Lung (tissue), 12 donors: ENCODE results near the gene RPL27A. TPM values are rescaled to one million over a fixed set of nuclear protein-coding genes. Genes with fewer than 3 reads are reported as not detected.

Experiments
- ATAC-seq: fragments of 200-7000 bp; cut with Tn5 transposase; one replicate; pipeline ENCODE4 v1.9.1; 2020; ENCODE audit warnings: moderate number of reproducible peaks; ENCODE audit not compliant: insufficient read depth, low FRiP score
- DNase-seq, 3 donors: peaks; one replicate each; pipeline ENCODE4 v3.0.0-alpha.2; 2013 to 2017
- H3K27ac ChIP-seq, 2 donors: one replicate each; pipeline ENCODE4 v1.5.1; 2013; ENCODE audit warnings: mild to moderate bottlenecking in 2 of 2, moderate library complexity in 2 of 2, control low read depth in 1 of 2, inconsistent platforms in 1 of 2, low read depth in 1 of 2, low read length in 1 of 2
- H3K27me3 ChIP-seq, 3 donors: one replicate each; pipeline ENCODE4 v1.5.1; 2013; ENCODE audit warnings: low read length in 2 of 3; ENCODE audit not compliant: control insufficient read depth in 3 of 3, insufficient read depth in 3 of 3
- H3K36me3 ChIP-seq, 4 donors: one replicate each; pipeline ENCODE4 v1.5.1; 2013; ENCODE audit warnings: low read length in 4 of 4, mild to moderate bottlenecking in 1 of 4, moderate library complexity in 1 of 4; ENCODE audit not compliant: control insufficient read depth in 4 of 4, insufficient read depth in 4 of 4
- H3K4me1 ChIP-seq, 5 donors: one replicate each; pipeline ENCODE4 v1.5.1; 2013; ENCODE audit warnings: low read length in 5 of 5, mild to moderate bottlenecking in 2 of 5, moderate library complexity in 1 of 5; ENCODE audit not compliant: control insufficient read depth in 5 of 5, insufficient read depth in 5 of 5
- H3K4me3 ChIP-seq: one replicate; pipeline ENCODE4 v1.5.1; 2013; ENCODE audit warnings: mild to moderate bottlenecking, control low read depth, moderate library complexity
- H3K9ac ChIP-seq, 2 donors: one replicate each; pipeline ENCODE4 v1.5.1; 2013; ENCODE audit warnings: low read length in 2 of 2, control low read depth in 1 of 2; ENCODE audit not compliant: insufficient read depth in 1 of 2
- H3K9me3 ChIP-seq, 4 donors: one replicate each; pipeline ENCODE4 v1.5.1; 2013; ENCODE audit warnings: low read length in 3 of 4, mild to moderate bottlenecking in 1 of 4, moderate library complexity in 1 of 4; ENCODE audit not compliant: control insufficient read depth in 4 of 4, insufficient read depth in 3 of 4
- CTCF ChIP-seq: IDR thresholded peaks from 2 replicates; pipeline ENCODE4 v1.5.1; 2012; ENCODE audit warnings: mild to moderate bottlenecking; ENCODE audit errors: control extremely low read depth, extremely low read depth
- WGBS, 2 donors: extraction: QIAGEN DNeasy Blood & Tissue Kit; methylation state at CpG; one replicate each; pipeline ENCODE4 v1.1.7; 2013; 5-methylcytosine and 5-hydroxymethylcytosine counted together
- polyA plus RNA-seq, 2 donors: library from polyadenylated mRNA; stranded (reverse); fragments of 200-250 nt; gene quantifications; one replicate each; pipeline ENCODE4 v1.2.1, GENCODE V29; 2013
- total RNA-seq, 2 donors: library from RNA; depleted of rRNA in 1 of 2; stranded (reverse); fragments of >200 nt in 1 of 2; gene quantifications; one replicate each; pipeline ENCODE4 v1.2.1, GENCODE V29; 2014 to 2021
- donor health status: control.
- donor health status: control.
- donor health status: Bipolar disorder and iron deficiency.
- donor health status: healthy.
- donor health status: DM: yes; HTN: yes; CAD: no.

RPL27A gene
- total and polyA plus RNA-seq, 4 donors: 673 to 4,912 (median 1,413) TPM

- no peak overlapping the region for H3K27ac ChIP-seq
- H3K27me3 ChIP-seq: no peaks in the 10 kb centered on the region
- H3K36me3 ChIP-seq: peaks cover 23 to 40% (median 29%) of the 10 kb centered on the region in 4 donors
- DNase-seq (no peak), ATAC-seq (no peak)
- no peak overlapping the region for H3K9ac ChIP-seq
- no peak for TF ChIP-seq CTCF
- H3K4me3 ChIP-seq: no peak overlapping the region
- no peaks in the 10 kb centered on the region for H3K9me3 ChIP-seq
- peaks cover 0 to 7% (median 0%) of the 10 kb centered on the region in 5 donors for H3K4me1 ChIP-seq
- 75 to 97% methylated on average over 5 of the region's 5 CpGs for WGBS, 2 donors
These were observed 11.5 kb downstream of the RPL27A start for GRCh38 chr11:8694137-8694536.

DNA sequence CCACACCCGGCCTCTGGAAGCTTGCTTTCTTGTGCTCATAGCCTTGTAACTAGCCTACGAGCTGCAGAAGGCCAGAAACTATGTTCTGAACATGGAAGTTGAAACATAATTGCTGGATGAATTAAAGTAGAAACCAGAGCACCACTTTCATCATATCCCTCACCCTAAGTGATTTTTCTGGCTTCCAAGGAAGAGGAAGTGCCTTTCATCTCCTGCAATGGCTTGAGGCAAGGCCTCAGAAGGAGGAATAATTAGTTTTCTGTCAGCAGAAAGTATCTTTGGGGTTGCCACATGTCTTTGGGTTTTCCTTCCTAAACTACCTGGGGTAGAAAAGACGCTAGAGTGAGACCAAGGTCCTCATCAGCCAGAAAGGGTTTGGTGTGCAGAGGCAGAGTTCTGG, 14.5 kb downstream of the RPL27A start:
- peaks cover 0 to 6% (median 0%) of the 10 kb centered on the region in 5 donors for H3K4me1 ChIP-seq
- no peaks in the 10 kb centered on the region for H3K27me3 ChIP-seq
- no peak overlapping the region for H3K9ac ChIP-seq
- DNase-seq (no peak), ATAC-seq (no peak)
- H3K27ac ChIP-seq: no peak overlapping the region
- H3K36me3 ChIP-seq: peaks cover 23 to 54% (median 43%) of the 10 kb centered on the region in 4 donors
- H3K9me3 ChIP-seq: no peaks in the 10 kb centered on the region
- WGBS, 2 donors: 75 to 80% methylated on average over 3 of the region's 3 CpGs
- H3K4me3 ChIP-seq: no peak overlapping the region
- TF ChIP-seq CTCF: no peak

DNA sequence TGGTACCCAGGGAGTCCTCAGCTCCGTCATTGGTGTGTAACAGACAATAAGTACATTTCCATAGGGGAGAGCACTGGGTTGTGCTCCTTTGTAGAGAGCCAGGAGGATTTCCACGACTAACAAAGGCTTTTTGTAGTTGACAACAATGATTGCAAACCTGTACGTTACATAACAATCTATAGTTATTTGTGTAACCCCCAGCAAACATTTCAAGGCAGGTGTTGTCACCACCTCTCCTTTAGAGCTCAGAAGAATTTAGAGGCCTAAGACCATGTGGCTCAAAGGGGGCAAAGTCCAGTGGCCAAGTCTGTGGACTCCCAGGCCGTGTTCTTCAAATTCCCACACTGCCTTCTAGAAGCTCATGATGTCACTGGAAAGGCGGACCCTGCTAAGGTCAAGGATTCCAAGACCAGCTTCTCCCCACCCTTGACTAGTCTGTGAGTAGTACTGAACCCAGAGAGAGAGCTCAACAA, 15.8 kb downstream of the RPL27A start:
- Histone ChIP-seq H3K4me1 (peaks cover 0 to 6% (median 0%) of the 10 kb centered on the region in 5 donors), H3K27me3 (no peaks in the 10 kb centered on the region), H3K9ac (no peak overlapping the region), H3K4me3 (no peak overlapping the region), H3K27ac (no peak overlapping the region), H3K36me3 (peaks cover 21 to 59% (median 44%) of the 10 kb centered on the region in 4 donors), H3K9me3 (no peaks in the 10 kb centered on the region)
- TF ChIP-seq CTCF: no peak
- no peak for ATAC-seq
- 86 to 89% methylated on average over 5 of the region's 5 CpGs for WGBS, 2 donors
- DNase-seq: no peak

GRCh38 chr11:8698917-8699441, 16.4 kb downstream of the RPL27A start:
- no peak for ATAC-seq

More at GRCh38 chr11:8698917-8699441, 16.4 kb downstream of the RPL27A start:
- Histone ChIP-seq H3K4me1 (peaks cover 0 to 6% (median 0%) of the 10 kb centered on the region in 5 donors), H3K27ac (no peak overlapping the region), H3K36me3 (peaks cover 20 to 57% (median 45%) of the 10 kb centered on the region in 4 donors), H3K9ac (no peak overlapping the region), H3K27me3 (no peaks in the 10 kb centered on the region), H3K4me3 (no peak overlapping the region), H3K9me3 (no peaks in the 10 kb centered on the region)
- DNase-seq: no peak
- 75 to 76% methylated on average over 11 of the region's 11 CpGs for WGBS, 2 donors
- TF ChIP-seq CTCF: no peak
